Activated T-cell treated with anti-CD3 and anti-CD28 coated beads, Interleukin-2, amount 50 U/mL, for 24 hours (primary cell): ENCODE data around the gene RBM10.
A peak's percentile ranks its signal among the peaks of the same experiment; 100 is the strongest.
"Not testable (repeated sequence)": the region's sequence is repeated elsewhere in the genome, so short reads cannot be mapped to it uniquely, and the experiment has no call there.

Source experiments
- DNase-seq: peaks from one replicate; pipeline ENCODE4 v3.0.0-alpha.2; 2020
- H3K27ac Mint-ChIP-seq: 2 replicates; pipeline ENCODE4 v1.8.0; 2020; ENCODE audit warnings: mild to moderate bottlenecking, mixed read lengths
- H3K27me3 Mint-ChIP-seq: 2 replicates; pipeline ENCODE4 v1.8.0; 2020; ENCODE audit warnings: mixed read lengths
- H3K36me3 Mint-ChIP-seq: 2 replicates; pipeline ENCODE4 v1.8.0; 2020; ENCODE audit warnings: low read depth, mixed read lengths
- H3K4me1 Mint-ChIP-seq: 2 replicates; pipeline ENCODE4 v1.8.0; 2020; ENCODE audit warnings: low read depth, mixed read lengths
- H3K4me3 Mint-ChIP-seq: 2 replicates; pipeline ENCODE4 v1.8.0; 2020; ENCODE audit warnings: mild to moderate bottlenecking, moderate library complexity, mixed read lengths
- H3K9me3 Mint-ChIP-seq: 2 replicates; pipeline ENCODE4 v1.8.0; 2020; ENCODE audit warnings: mixed read lengths

Gene RBM10

DNA sequence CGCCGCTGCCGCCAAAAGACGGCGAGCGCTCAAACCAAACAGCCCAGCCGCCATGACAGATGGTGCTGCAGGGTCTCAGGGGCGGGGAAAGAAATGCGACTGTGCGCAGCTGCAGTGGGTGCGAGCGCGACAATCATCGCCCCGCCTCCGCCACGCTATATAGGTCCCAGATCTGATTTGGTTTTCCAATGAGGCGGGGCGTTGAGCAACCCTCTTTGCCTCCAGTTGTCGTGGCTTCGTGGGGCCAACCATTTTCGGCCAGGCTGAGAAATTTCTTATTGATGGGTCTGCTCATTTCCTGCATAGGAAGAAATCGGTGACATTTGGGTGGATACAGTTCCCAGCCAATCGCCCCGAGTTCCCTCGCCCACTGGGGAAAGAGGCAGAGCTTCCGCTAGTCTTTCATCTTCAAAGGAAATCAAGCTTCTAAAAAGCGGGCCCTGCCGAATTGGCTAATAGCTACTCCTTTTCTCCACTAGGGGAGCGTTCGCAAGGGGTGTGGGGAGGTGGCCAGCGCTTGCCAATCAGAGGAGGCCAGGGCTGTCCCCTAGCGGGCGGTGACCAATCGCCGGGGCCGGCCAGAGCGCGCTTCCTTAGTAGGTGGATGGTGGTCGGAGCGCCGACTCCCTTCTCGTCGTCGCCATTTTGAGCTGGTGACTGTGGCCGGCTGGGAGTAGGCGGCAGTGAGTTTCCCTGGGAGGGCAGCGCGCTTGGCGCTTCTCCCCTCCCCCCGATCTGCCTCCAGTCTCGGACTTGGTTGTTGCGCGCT, at the start of gene RBM10, which contains the start of gene NDUFB11:
RBM10 (plus strand) TSS at position 596 of the 769 bp plus-strand sequence. CDS start 2,261 bp downstream, outside the sequence.
NDUFB11 (minus strand) TSS at position 77 of the 769 bp plus-strand sequence; CDS start at position 54, 23 bp downstream.
- no peaks in the 10 kb centered on the region for H3K9me3 Mint-ChIP-seq
- peaks cover 23% of the 10 kb centered on the region for H3K4me1 Mint-ChIP-seq
- peaks cover 22% of the 10 kb centered on the region for H3K27me3 Mint-ChIP-seq
- peak within 1 kb of the TSS; percentile 100 for H3K27ac Mint-ChIP-seq
- DNase-seq, result peak; percentile 89
- peaks cover 60% of the 10 kb centered on the region for H3K36me3 Mint-ChIP-seq
- H3K4me3 Mint-ChIP-seq, result peak within 1 kb of the TSS; percentile 99

DNA sequence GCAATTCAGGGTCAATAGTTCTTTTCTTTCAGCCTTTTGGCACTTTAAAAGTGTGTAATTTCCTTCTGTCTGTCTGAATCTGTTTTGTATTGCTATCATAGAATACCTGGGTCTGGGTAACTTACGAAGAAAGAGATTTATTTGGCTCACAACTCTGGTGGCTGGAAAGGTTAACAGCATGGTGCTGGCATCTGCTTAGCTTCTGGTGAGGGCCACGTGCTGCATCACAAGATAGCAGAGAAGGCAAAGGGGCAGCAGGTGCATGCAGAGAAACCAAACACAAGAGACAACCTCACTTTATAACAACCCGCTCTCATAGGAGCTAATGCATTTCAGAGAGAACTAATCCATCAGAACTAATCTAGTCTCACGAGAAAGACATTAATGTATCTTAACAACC, 48.0 kb upstream of the RBM10 start:
- H3K27me3 Mint-ChIP-seq, result peaks cover 35% of the 10 kb centered on the region
- no peak overlapping the region for H3K27ac Mint-ChIP-seq
- DNase-seq, result no peak
- no peak overlapping the region for H3K4me3 Mint-ChIP-seq
- no peaks in the 10 kb centered on the region for H3K36me3 Mint-ChIP-seq
- H3K9me3 Mint-ChIP-seq, result no peaks in the 10 kb centered on the region
- H3K4me1 Mint-ChIP-seq, result no peaks in the 10 kb centered on the region

DNA sequence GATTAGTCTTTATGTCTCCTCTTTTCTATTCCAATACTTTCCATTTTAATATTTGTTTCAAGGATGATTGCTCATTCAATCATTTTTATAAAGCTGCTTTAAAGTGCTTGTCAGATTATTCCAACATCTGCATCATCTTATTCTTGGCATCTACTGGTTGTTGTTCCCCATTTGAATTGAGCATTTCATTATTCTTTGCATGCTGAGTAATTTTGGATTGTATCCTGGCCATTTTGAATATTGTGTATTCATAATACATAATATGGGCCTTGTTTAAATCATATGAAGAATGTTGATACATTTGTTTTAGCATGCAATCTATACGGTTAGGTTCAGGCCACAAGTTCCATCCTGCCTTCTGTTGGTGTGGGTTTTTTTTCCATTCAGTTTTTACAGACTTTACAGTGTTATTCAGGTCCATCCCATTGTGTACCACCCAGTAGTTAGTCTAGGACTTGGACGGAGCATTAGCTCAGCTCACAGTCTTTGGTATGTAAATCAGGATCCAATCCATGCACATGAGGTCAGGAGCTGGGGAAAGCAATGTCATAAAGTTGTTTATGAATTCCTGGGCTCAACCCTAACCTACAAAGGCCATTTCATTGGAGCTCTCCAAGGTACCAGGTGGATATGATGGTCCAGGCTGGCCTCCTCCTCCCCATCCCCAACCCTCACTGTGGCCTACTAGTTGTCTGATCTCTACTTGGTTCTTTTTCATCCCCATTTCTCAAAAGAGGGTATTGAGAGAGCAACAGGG, 46.5 kb upstream of the RBM10 start:
- H3K36me3 Mint-ChIP-seq, result no peaks in the 10 kb centered on the region
- no peak overlapping the region for H3K27ac Mint-ChIP-seq
- H3K4me3 Mint-ChIP-seq, result no peak overlapping the region
- DNase-seq, result no peak
- no peaks in the 10 kb centered on the region for H3K9me3 Mint-ChIP-seq
- no peaks in the 10 kb centered on the region for H3K4me1 Mint-ChIP-seq
- peaks cover 42% of the 10 kb centered on the region for H3K27me3 Mint-ChIP-seq

DNA sequence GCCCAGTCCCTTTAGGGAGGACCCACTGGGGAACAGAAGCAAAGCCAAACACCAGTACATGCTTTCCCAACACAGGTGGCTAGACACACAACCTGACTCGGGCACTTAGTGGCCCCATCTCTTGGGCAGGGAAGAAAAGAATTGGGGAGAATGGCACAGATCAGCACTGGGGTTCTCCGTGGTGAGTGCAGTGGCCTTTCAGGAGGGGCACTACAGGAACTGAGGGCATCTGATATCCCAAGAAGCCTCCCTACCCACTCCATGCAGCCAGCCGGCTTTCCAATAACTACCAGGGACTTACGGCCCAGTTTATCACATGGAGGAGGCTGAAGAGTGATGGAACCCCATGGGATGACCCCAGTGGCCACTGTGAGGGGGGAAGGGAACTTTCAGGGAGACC, 43.8 kb upstream of the RBM10 start:
- Mint-ChIP-seq H3K27me3 (peaks cover 43% of the 10 kb centered on the region), H3K9me3 (no peaks in the 10 kb centered on the region), H3K4me3 (no peak overlapping the region), H3K36me3 (no peaks in the 10 kb centered on the region), H3K4me1 (no peaks in the 10 kb centered on the region), H3K27ac (no peak overlapping the region)
- no peak for DNase-seq

GRCh38 chrX:47110936-47111615, 33.9 kb upstream of the RBM10 start:
- peaks cover 35% of the 10 kb centered on the region for H3K27me3 Mint-ChIP-seq
- H3K9me3 Mint-ChIP-seq, H3K4me1 Mint-ChIP-seq, DNase-seq, H3K36me3 Mint-ChIP-seq, H3K4me3 Mint-ChIP-seq, H3K27ac Mint-ChIP-seq: not testable (repeated sequence)

DNA sequence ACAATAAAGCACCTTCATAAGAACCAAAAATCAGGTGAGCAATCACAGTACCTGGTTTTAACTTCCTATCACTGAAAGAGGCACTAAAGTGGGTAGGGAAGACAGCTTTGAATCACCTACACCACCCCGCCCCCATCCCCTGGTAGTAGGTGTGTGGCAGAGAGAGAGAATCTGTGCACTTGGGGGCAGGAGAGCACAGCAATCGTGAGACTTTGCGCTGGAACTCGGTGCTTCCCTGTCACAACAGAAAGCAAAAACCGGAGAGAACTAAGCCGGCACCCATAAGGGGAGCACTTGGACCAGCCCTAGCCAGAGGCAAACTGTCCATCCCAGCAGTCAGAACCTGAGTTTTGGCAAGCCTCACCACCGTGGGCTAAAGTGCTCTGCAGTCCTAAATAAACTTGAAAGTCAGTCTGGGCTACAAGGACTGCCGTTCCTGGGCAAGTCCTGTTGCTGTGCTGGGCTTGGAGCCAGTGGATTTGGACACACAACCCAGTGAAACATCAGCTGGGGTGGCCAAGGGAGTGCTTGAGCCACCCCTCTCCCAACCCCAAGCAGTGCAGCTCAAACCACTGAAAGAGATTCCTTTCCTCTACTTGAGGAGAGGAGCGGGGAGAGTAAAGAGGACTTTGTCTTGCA, 32.6 kb upstream of the RBM10 start:
- Mint-ChIP-seq H3K27me3 (peaks cover 45% of the 10 kb centered on the region), H3K9me3 (peaks cover 3% of the 10 kb centered on the region), H3K27ac (no peak overlapping the region), H3K36me3 (no peaks in the 10 kb centered on the region), H3K4me1 (no peaks in the 10 kb centered on the region), H3K4me3 (no peak overlapping the region)
- DNase-seq, result no peak

- H3K27me3 Mint-ChIP-seq, result peaks cover 52% of the 10 kb centered on the region
- not testable (repeated sequence) for DNase-seq, H3K36me3 Mint-ChIP-seq, H3K4me1 Mint-ChIP-seq, H3K9me3 Mint-ChIP-seq, H3K4me3 Mint-ChIP-seq, H3K27ac Mint-ChIP-seq
Measured at GRCh38 chrX:47116551-47117110, 28.4 kb upstream of the RBM10 start.

DNA sequence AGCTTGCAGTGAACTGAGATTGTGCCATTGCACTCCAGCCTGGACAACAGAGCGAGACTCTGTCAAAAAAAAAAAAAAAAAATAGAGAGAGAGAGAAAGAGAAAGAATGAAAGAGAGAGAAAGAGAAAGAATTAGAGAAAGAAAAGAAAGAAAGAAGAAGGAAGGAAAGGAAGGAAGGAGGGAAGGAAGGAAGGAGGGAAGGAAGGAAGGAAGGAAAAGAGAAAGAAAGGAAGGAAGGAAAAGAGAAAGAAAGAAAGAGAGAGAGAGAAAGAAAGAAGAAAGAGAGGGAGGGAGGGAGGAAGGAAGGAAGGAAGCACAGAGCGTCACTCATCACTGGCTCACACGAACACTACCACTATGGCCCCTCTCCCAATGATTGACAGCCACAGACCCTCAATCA, 20.6 kb upstream of the RBM10 start:
- H3K4me1 Mint-ChIP-seq, H3K36me3 Mint-ChIP-seq, H3K27ac Mint-ChIP-seq, H3K4me3 Mint-ChIP-seq, DNase-seq, H3K9me3 Mint-ChIP-seq: not testable (repeated sequence)
- H3K27me3 Mint-ChIP-seq, result peaks cover 40% of the 10 kb centered on the region

DNA sequence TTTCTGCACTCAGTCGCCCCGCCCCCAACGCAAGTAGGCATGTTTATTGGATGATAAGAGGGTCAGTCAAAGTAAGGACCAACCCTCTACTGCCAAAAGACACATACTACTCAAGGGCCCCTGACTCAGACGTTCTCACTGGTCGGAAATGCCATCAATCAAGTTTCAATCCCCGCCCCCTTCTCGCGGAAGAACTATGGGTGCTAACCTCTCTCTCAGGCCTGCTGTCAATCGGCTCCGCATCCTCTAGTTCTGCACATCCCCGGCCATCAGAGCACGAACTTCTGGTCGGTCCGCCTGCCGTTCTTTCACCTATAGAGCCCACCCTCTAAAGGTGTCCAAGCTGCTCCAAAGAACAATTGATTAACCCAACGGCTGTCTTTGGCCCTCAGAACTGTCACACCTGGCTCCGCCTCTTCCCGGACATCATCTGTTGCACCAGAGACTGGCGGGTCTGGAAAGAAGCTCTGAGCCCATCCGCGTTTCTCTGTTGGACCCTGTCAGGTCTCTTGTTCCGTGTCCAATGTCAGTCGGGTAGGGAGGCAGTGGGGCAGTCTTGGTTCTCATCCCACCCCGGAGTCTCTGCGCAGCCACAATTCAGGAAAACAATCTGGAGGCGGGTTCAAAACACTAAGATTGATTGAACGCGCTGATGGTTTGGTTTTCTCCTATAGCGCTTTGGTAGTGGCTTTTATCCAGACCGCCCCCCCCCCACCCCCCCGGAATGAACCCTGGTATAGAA, 15.7 kb upstream of the RBM10 start:
- peak overlapping the region; percentile 97 for H3K27ac Mint-ChIP-seq

GRCh38 chrX:47129899-47130358, 15.1 kb upstream of the RBM10 start:
- H3K27ac Mint-ChIP-seq, result peak overlapping the region; percentile 76
- H3K4me3 Mint-ChIP-seq, result peak overlapping the region; percentile 93
- H3K36me3 Mint-ChIP-seq, result peaks cover 4% of the 10 kb centered on the region
- peaks cover 6% of the 10 kb centered on the region for H3K4me1 Mint-ChIP-seq
- peaks cover 23% of the 10 kb centered on the region for H3K27me3 Mint-ChIP-seq
- no peak for DNase-seq
- no peaks in the 10 kb centered on the region for H3K9me3 Mint-ChIP-seq

More for the DNA sequence above, 15.7 kb upstream of the RBM10 start:
- peaks cover 23% of the 10 kb centered on the region for H3K27me3 Mint-ChIP-seq
- H3K9me3 Mint-ChIP-seq, result no peaks in the 10 kb centered on the region
- DNase-seq, result peak; percentile 91
- peaks cover 6% of the 10 kb centered on the region for H3K4me1 Mint-ChIP-seq
- H3K36me3 Mint-ChIP-seq, result peaks cover 4% of the 10 kb centered on the region
- peak overlapping the region; percentile 93 for H3K4me3 Mint-ChIP-seq

DNA sequence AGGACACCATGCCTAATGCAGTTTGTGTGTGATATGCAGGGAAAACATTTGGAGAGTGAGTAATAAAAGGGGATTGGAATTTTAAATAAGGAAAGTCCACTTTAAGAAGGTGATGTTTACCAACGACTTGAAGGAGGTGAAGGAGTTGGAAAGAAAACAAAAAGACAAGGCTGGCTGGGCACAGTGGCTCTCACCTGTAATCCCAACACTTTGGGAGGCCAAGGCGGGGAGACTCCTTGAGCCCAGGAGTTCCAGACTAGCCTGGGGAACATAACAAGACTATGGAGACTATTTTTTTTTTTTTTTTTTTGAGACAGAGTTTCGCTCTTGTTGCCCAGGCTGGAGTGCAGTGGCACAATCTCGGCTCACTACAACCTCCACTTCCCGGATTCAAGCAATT, 11.5 kb upstream of the RBM10 start:
- no peak overlapping the region for H3K27ac Mint-ChIP-seq
- no peaks in the 10 kb centered on the region for H3K9me3 Mint-ChIP-seq
- H3K4me1 Mint-ChIP-seq, result peaks cover 4% of the 10 kb centered on the region
- H3K27me3 Mint-ChIP-seq, result peaks cover 20% of the 10 kb centered on the region
- peaks cover 7% of the 10 kb centered on the region for H3K36me3 Mint-ChIP-seq
- no peak overlapping the region for H3K4me3 Mint-ChIP-seq
- DNase-seq, result no peak

- Mint-ChIP-seq H3K36me3 (peaks cover 13% of the 10 kb centered on the region), H3K27me3 (peaks cover 23% of the 10 kb centered on the region)
- DNase-seq, H3K4me3 Mint-ChIP-seq, H3K4me1 Mint-ChIP-seq, H3K27ac Mint-ChIP-seq, H3K9me3 Mint-ChIP-seq: not testable (repeated sequence)
Measured at GRCh38 chrX:47135650-47136049, 9.4 kb upstream of the RBM10 start.

DNA sequence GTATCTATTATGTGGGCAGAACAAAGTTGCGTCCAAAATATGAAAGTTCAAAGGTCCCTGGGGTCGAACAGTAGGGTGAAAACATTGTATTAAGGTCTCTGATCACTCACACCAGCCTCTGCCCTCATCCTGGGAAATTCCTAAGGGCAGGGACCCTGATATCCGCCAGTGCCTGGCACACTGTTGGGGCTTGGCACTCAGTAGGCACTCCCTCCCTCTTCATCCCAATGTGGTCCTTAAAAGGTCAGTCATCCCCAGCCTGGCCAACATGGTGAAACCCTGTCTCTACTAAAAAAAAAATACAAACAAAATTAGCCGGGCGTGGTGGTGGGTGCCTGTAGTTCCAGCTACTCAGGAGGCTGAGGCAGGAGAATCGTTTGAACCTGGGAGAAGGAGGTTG, 6.8 kb upstream of the RBM10 start:
- peaks cover 6% of the 10 kb centered on the region for H3K4me1 Mint-ChIP-seq
- no peak for DNase-seq
- no peak overlapping the region for H3K4me3 Mint-ChIP-seq
- no peaks in the 10 kb centered on the region for H3K9me3 Mint-ChIP-seq
- peaks cover 33% of the 10 kb centered on the region for H3K36me3 Mint-ChIP-seq
- peaks cover 24% of the 10 kb centered on the region for H3K27me3 Mint-ChIP-seq
- H3K27ac Mint-ChIP-seq, result no peak overlapping the region
